H9 (cell line): Measurements from ENCODE around the gene AHNAK. TPM values are rescaled to one million over a fixed set of nuclear protein-coding genes. Genes with fewer than 3 reads are reported as not detected.

Experiments
- DNase-seq: peaks from one replicate; pipeline ENCODE4 v3.0.0-alpha.2; 2017
- H2AFZ ChIP-seq: one replicate; pipeline ENCODE4 v1.6.1; 2013; ENCODE audit warnings: mild to moderate bottlenecking, low read length, control low read depth, moderate library complexity
- H2AK5ac ChIP-seq: 2 replicates; pipeline ENCODE4 v1.6.1; 2013; ENCODE audit warnings: low read length, control low read depth, mixed read lengths; ENCODE audit not compliant: insufficient read length
- H2BK120ac ChIP-seq: one replicate; pipeline ENCODE4 v1.6.1; 2013; ENCODE audit warnings: low read depth, mild to moderate bottlenecking, low read length, control low read depth, inconsistent platforms; ENCODE audit not compliant: poor library complexity, severe bottlenecking
- H2BK12ac ChIP-seq: 2 replicates; pipeline ENCODE4 v1.6.1; 2013; ENCODE audit warnings: low read length, control low read depth, mixed read lengths, low read depth; ENCODE audit not compliant: insufficient read length
- H2BK15ac ChIP-seq: 2 replicates; pipeline ENCODE4 v1.6.1; 2013; ENCODE audit warnings: low read depth, low read length, control low read depth
- H2BK20ac ChIP-seq: one replicate; pipeline ENCODE4 v1.6.1; 2013; ENCODE audit warnings: low read depth, mild to moderate bottlenecking, low read length, control low read depth, inconsistent platforms; ENCODE audit not compliant: poor library complexity, severe bottlenecking
- H2BK5ac ChIP-seq: 2 replicates; pipeline ENCODE4 v1.6.1; 2013; ENCODE audit warnings: low read length, control low read depth, mixed read lengths; ENCODE audit not compliant: insufficient read length
- H3K14ac ChIP-seq: 2 replicates; pipeline ENCODE4 v1.6.1; 2013; ENCODE audit warnings: low read length, control low read depth; ENCODE audit not compliant: insufficient read depth
- H3K18ac ChIP-seq: 2 replicates; pipeline ENCODE4 v1.6.1; 2013; ENCODE audit warnings: low read depth, mild to moderate bottlenecking, mixed read lengths, low read length, control low read depth; ENCODE audit not compliant: insufficient read length
- H3K23ac ChIP-seq: 2 replicates; pipeline ENCODE4 v1.6.1; 2013; ENCODE audit warnings: low read length, control low read depth, mixed read lengths, low read depth; ENCODE audit not compliant: insufficient read length
- H3K23me2 ChIP-seq: 2 replicates; pipeline ENCODE4 v1.6.1; 2013; ENCODE audit warnings: low read depth, mild to moderate bottlenecking, mixed read lengths, low read length, control low read depth; ENCODE audit not compliant: insufficient read length, poor library complexity, severe bottlenecking
- H3K27ac ChIP-seq: 2 replicates; pipeline ENCODE4 v1.5.1; 2013; ENCODE audit warnings: low read length, control low read depth, mixed read lengths, low read depth; ENCODE audit not compliant: insufficient read length
- H3K27me3 ChIP-seq: 2 replicates; pipeline ENCODE4 v1.6.1; 2013; ENCODE audit warnings: low read length, control low read depth, inconsistent platforms; ENCODE audit not compliant: insufficient read depth
- H3K4ac ChIP-seq: 2 replicates; pipeline ENCODE4 v1.6.1; 2013; ENCODE audit warnings: low read depth, mild to moderate bottlenecking, control low read depth, inconsistent platforms, low read length, moderate library complexity
- H3K4me1 ChIP-seq: 2 replicates; pipeline ENCODE4 v1.6.1; 2013; ENCODE audit warnings: low read length, control low read depth, inconsistent platforms; ENCODE audit not compliant: insufficient read depth
- H3K4me2 ChIP-seq: 2 replicates; pipeline ENCODE4 v1.6.1; 2013; ENCODE audit warnings: low read length, control low read depth, mixed read lengths; ENCODE audit not compliant: insufficient read length, insufficient read depth
- H3K56ac ChIP-seq: 2 replicates; pipeline ENCODE4 v1.6.1; 2013; ENCODE audit warnings: low read depth, mild to moderate bottlenecking, mixed read lengths, low read length, control low read depth; ENCODE audit not compliant: insufficient read length
- H3K79me1 ChIP-seq: 2 replicates; pipeline ENCODE4 v1.6.1; 2013; ENCODE audit warnings: low read depth, mild to moderate bottlenecking, moderate library complexity, low read length, control low read depth, inconsistent platforms; ENCODE audit not compliant: insufficient read depth, poor library complexity, severe bottlenecking
- H3K79me2 ChIP-seq: 2 replicates; pipeline ENCODE4 v1.6.1; 2013; ENCODE audit warnings: low read length, control low read depth, inconsistent platforms; ENCODE audit not compliant: insufficient read depth
- H3K9ac ChIP-seq: 2 replicates; pipeline ENCODE4 v1.6.1; 2013; ENCODE audit warnings: low read length, control low read depth, mixed read lengths; ENCODE audit not compliant: insufficient read length; ENCODE audit errors: extremely low read depth
- H3K9me3 ChIP-seq: one replicate; pipeline ENCODE4 v1.6.1; 2013; ENCODE audit warnings: low read depth, low read length, inconsistent platforms; ENCODE audit not compliant: control insufficient read depth
- H3T11ph ChIP-seq: one replicate; pipeline ENCODE4 v1.6.1; 2013; ENCODE audit warnings: mild to moderate bottlenecking, low read length, control low read depth, inconsistent platforms
- H4K20me1 ChIP-seq: one replicate; pipeline ENCODE4 v1.6.1; 2013; ENCODE audit not compliant: control insufficient read depth, insufficient read length, insufficient read depth
- H4K5ac ChIP-seq: 2 replicates; pipeline ENCODE4 v1.6.1; 2013; ENCODE audit warnings: low read depth, mild to moderate bottlenecking, mixed read lengths, low read length, control low read depth; ENCODE audit not compliant: insufficient read length
- H4K8ac ChIP-seq: replicated peaks from 2 replicates; pipeline ENCODE4 v1.6.1; 2013; ENCODE audit warnings: low read length, control low read depth, mixed read lengths, low read depth; ENCODE audit not compliant: insufficient read length
- H4K91ac ChIP-seq: 2 replicates; pipeline ENCODE4 v1.6.1; 2013; ENCODE audit warnings: low read depth, mild to moderate bottlenecking, moderate library complexity, mixed read lengths, low read length, control low read depth; ENCODE audit not compliant: insufficient read length
- H3K27ac Mint-ChIP-seq, 3 experiments: 2 replicates in 2 of 3; 3 replicates in 1 of 3; pipeline ENCODE4 v1.8.0; 2020 to 2021; ENCODE audit warnings: mixed read lengths in 3 of 3, mild to moderate bottlenecking in 1 of 3, moderate library complexity in 1 of 3
- H3K27me3 Mint-ChIP-seq: 2 replicates; pipeline ENCODE4 v1.8.0; 2021; ENCODE audit warnings: low read depth, mild to moderate bottlenecking, moderate library complexity, mixed read lengths
- H3K36me3 Mint-ChIP-seq, 3 experiments: 2 replicates in 2 of 3; 3 replicates in 1 of 3; pipeline ENCODE4 v1.8.0; 2020 to 2021; ENCODE audit warnings: low read depth in 3 of 3, mixed read lengths in 3 of 3; ENCODE audit not compliant: insufficient read depth in 1 of 3
- H3K4me1 Mint-ChIP-seq, 2 experiments: 2 replicates each; pipeline ENCODE4 v1.8.0; 2020; ENCODE audit warnings: mixed read lengths in 2 of 2
- H3K4me3 Mint-ChIP-seq, 2 experiments: 2 replicates in 1 of 2; 3 replicates in 1 of 2; pipeline ENCODE4 v1.8.0; 2020 to 2021; ENCODE audit warnings: mild to moderate bottlenecking in 2 of 2, mixed read lengths in 2 of 2, moderate library complexity in 1 of 2
- H3K9me3 Mint-ChIP-seq, 2 experiments: 2 replicates in 1 of 2; 3 replicates in 1 of 2; pipeline ENCODE4 v1.8.0; 2020; ENCODE audit warnings: mild to moderate bottlenecking in 2 of 2, mixed read lengths in 2 of 2, moderate library complexity in 1 of 2
- WGBS: extraction: QIAGEN DNeasy Blood & Tissue Kit; methylation state at CpG from one replicate; pipeline ENCODE4 v1.1.7; 2013; ENCODE audit warnings: missing lambda C conversion rate, low lambda C conversion rate, mixed read lengths; ENCODE audit not compliant: insufficient read length; ENCODE audit errors: extremely low coverage; 5-methylcytosine and 5-hydroxymethylcytosine counted together
- total RNA-seq: library from RNA; stranded (reverse); gene quantifications from 2 replicates; pipeline ENCODE4 v1.2.1, GENCODE V29; 2021
- TF ChIP-seq, protein P1 (sequence below): fragments of 200-600 bp; sonication (generic); conservative IDR thresholded peaks from 3 replicates; pipeline ENCODE4 v1.8.0; 2021; ENCODE audit warnings: antibody characterized with exemption, mild to moderate bottlenecking

Gene AHNAK
- total RNA-seq, 1 experiment from 2014 or later = 15.2 TPM

DNA sequence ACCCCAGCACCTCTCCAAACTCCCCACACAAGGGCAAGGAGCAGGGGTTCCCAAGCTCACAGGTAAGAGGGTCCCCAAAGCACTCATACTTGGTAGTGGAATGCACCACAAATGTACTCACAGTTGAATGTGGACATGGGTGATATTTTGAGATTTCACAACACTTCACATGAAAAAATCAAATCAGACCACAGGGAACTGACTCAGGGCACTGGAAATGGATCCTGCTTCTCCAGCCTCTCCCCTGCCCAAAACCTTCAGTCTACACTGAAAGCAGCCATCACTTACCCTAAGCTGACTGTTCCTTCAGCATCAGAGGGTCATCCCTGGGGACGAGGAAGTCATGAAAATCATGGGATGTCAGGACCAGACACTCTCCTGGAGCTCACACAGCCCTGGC is 87.5 kb downstream of the AHNAK start:
- H2BK120ac ChIP-seq = no peak overlapping the region
- H2BK12ac ChIP-seq = no peak overlapping the region
- no peak overlapping the region for H4K8ac ChIP-seq
- TF ChIP-seq, protein P1, sequence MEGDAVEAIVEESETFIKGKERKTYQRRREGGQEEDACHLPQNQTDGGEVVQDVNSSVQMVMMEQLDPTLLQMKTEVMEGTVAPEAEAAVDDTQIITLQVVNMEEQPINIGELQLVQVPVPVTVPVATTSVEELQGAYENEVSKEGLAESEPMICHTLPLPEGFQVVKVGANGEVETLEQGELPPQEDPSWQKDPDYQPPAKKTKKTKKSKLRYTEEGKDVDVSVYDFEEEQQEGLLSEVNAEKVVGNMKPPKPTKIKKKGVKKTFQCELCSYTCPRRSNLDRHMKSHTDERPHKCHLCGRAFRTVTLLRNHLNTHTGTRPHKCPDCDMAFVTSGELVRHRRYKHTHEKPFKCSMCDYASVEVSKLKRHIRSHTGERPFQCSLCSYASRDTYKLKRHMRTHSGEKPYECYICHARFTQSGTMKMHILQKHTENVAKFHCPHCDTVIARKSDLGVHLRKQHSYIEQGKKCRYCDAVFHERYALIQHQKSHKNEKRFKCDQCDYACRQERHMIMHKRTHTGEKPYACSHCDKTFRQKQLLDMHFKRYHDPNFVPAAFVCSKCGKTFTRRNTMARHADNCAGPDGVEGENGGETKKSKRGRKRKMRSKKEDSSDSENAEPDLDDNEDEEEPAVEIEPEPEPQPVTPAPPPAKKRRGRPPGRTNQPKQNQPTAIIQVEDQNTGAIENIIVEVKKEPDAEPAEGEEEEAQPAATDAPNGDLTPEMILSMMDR = no peak
- no peak overlapping the region for H2BK5ac ChIP-seq
- H3K27ac ChIP-seq = no peak overlapping the region
- no peaks in the 10 kb centered on the region for H3K23me2 ChIP-seq
- Mint-ChIP-seq H3K27ac (peak overlapping the region in 1 of 3 experiments; percentile 84; a peak in 1 of 7 replicates), H3K4me1 (peaks cover 7 to 20% of the 10 kb centered on the region in 2 experiments), H3K36me3 (peaks cover 0 to 7% (median 3%) of the 10 kb centered on the region in 3 experiments; a peak in 2 of 7 replicates), H3K27me3 (peaks cover 12% of the 10 kb centered on the region), H3K4me3 (no peak overlapping the region), H3K9me3 (peaks cover 5 to 10% of the 10 kb centered on the region in 2 experiments)
- no peak overlapping the region for H2BK15ac ChIP-seq
- no peak overlapping the region for H3K56ac ChIP-seq
- no peak overlapping the region for H3K9ac ChIP-seq
- H3K79me1 ChIP-seq = no peaks in the 10 kb centered on the region
- H3K79me2 ChIP-seq = no peaks in the 10 kb centered on the region
- H2AK5ac ChIP-seq = no peak overlapping the region
- H3K4me2 ChIP-seq = no peak overlapping the region
- H3K14ac ChIP-seq = no peak overlapping the region
- no peak overlapping the region for H3K4ac ChIP-seq
- no peaks in the 10 kb centered on the region for H4K20me1 ChIP-seq
- DNase-seq = no peak
- H2AFZ ChIP-seq = no peak overlapping the region
- no CpG with 5 or more reads among the region's 1 CpG for WGBS
- no peak overlapping the region for H3K23ac ChIP-seq
- no peak overlapping the region for H3K18ac ChIP-seq
- H3K27me3 ChIP-seq = no peaks in the 10 kb centered on the region
- H3K4me1 ChIP-seq = no peaks in the 10 kb centered on the region
- H3T11ph ChIP-seq = no peak overlapping the region
- H4K5ac ChIP-seq = no peak overlapping the region
- no peak overlapping the region for H4K91ac ChIP-seq
- no peak overlapping the region for H2BK20ac ChIP-seq
- H3K9me3 ChIP-seq = no peaks in the 10 kb centered on the region
